ENCODE measurements around the gene FBXO48. TPM values are rescaled to one million over a fixed set of nuclear protein-coding genes. Genes with fewer than 3 reads are reported as not detected.

FBXO48 gene
- polyA plus RNA-seq, 1 of the 3 experiments (the other 2 are of a cell fraction), result 0.30 TPM

DNA sequence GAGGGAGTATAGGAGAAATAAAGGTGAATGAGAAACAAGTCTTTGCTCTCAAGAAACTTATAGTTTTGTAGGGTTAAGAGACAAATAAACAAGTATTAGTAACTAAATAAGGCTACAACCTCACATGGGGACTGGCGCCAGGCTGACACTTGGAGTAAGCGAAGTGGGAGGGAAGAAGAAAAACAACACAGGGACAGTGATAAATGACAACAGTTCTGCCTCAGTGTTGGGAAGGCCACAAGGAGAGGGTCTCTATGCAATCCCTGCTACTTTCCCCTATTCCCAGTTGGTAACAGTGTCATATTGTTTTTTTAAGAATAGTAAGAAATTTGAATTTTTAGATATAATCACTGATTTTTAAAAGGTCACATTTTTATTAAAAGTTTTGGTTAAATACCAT lies 4.3 kb upstream of the FBXO48 start:
- no peak overlapping the region for H3K4me3 ChIP-seq (ENCODE audit: low read depth in 2 of 2, low read length in 1 of 2)
- H3K4me1 ChIP-seq (ENCODE audit: control insufficient read depth in 1 of 2, insufficient read depth in 2 of 2, low read depth in 1 of 2, low read length in 1 of 2), result peaks cover 0 to 8% of the 10 kb centered on the region in 2 experiments; a peak in 2 of 4 replicates
- ChIA-PET POLR2A (no interaction called here), CTCF (interaction anchor here (0.9 kb wide), 1 partner anchor 454 kb away, joined by 3 read pairs; no protein-coding TSS in a partner anchor)
- no peaks in the 10 kb centered on the region for H3K36me3 ChIP-seq (replicated peaks in 1 of 2; ENCODE audit: control insufficient read depth in 1 of 2, insufficient read depth in 2 of 2, low read length in 1 of 2)
- TF ChIP-seq RAD21 (IDR thresholded peaks at IDR 0.05; ENCODE audit: low read length), result no peak
- no peak for TF ChIP-seq TCF12 (IDR thresholded peaks at IDR 0.05)
- TF ChIP-seq, protein P1, sequence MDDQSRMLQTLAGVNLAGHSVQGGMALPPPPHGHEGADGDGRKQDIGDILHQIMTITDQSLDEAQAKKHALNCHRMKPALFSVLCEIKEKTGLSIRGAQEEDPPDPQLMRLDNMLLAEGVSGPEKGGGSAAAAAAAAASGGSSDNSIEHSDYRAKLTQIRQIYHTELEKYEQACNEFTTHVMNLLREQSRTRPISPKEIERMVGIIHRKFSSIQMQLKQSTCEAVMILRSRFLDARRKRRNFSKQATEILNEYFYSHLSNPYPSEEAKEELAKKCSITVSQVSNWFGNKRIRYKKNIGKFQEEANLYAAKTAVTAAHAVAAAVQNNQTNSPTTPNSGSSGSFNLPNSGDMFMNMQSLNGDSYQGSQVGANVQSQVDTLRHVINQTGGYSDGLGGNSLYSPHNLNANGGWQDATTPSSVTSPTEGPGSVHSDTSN (IDR thresholded peaks at IDR 0.05), result no peak
- no peak for TF ChIP-seq RCOR1 (IDR thresholded peaks at IDR 0.05; ENCODE audit: low read length)
- no peak for TF ChIP-seq RXRA (IDR thresholded peaks at IDR 0.05; ENCODE audit: borderline replicate concordance, low read depth)
- TF ChIP-seq, protein P2, sequence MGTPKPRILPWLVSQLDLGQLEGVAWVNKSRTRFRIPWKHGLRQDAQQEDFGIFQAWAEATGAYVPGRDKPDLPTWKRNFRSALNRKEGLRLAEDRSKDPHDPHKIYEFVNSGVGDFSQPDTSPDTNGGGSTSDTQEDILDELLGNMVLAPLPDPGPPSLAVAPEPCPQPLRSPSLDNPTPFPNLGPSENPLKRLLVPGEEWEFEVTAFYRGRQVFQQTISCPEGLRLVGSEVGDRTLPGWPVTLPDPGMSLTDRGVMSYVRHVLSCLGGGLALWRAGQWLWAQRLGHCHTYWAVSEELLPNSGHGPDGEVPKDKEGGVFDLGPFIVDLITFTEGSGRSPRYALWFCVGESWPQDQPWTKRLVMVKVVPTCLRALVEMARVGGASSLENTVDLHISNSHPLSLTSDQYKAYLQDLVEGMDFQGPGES (IDR thresholded peaks at IDR 0.05; ENCODE audit: low read depth, low read length), result no peak
- TF ChIP-seq FOXM1 (IDR thresholded peaks at IDR 0.05; ENCODE audit: low read depth), result no peak
- TF ChIP-seq, protein P3, sequence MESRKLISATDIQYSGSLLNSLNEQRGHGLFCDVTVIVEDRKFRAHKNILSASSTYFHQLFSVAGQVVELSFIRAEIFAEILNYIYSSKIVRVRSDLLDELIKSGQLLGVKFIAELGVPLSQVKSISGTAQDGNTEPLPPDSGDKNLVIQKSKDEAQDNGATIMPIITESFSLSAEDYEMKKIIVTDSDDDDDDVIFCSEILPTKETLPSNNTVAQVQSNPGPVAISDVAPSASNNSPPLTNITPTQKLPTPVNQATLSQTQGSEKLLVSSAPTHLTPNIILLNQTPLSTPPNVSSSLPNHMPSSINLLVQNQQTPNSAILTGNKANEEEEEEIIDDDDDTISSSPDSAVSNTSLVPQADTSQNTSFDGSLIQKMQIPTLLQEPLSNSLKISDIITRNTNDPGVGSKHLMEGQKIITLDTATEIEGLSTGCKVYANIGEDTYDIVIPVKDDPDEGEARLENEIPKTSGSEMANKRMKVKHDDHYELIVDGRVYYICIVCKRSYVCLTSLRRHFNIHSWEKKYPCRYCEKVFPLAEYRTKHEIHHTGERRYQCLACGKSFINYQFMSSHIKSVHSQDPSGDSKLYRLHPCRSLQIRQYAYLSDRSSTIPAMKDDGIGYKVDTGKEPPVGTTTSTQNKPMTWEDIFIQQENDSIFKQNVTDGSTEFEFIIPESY (IDR thresholded peaks at IDR 0.05; ENCODE audit: borderline replicate concordance, low read depth), result no peak
- no peak for TF ChIP-seq GATA2 (CRISPR knock-in tag; IDR thresholded peaks at IDR 0.05)
- no peak for TF ChIP-seq TAF1 (IDR thresholded peaks at IDR 0.05; ENCODE audit: borderline replicate concordance, low read depth, low read length)
- TF ChIP-seq, protein P4, sequence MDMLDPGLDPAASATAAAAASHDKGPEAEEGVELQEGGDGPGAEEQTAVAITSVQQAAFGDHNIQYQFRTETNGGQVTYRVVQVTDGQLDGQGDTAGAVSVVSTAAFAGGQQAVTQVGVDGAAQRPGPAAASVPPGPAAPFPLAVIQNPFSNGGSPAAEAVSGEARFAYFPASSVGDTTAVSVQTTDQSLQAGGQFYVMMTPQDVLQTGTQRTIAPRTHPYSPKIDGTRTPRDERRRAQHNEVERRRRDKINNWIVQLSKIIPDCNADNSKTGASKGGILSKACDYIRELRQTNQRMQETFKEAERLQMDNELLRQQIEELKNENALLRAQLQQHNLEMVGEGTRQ (IDR thresholded peaks at IDR 0.05; ENCODE audit: borderline replicate concordance, low read depth, low read length), result no peak
- TF ChIP-seq JUND (IDR thresholded peaks at IDR 0.05), result no peak
- TF ChIP-seq FOSL2 (IDR thresholded peaks at IDR 0.05; ENCODE audit: borderline replicate concordance, low read depth), result no peak
- TF ChIP-seq, protein P5, sequence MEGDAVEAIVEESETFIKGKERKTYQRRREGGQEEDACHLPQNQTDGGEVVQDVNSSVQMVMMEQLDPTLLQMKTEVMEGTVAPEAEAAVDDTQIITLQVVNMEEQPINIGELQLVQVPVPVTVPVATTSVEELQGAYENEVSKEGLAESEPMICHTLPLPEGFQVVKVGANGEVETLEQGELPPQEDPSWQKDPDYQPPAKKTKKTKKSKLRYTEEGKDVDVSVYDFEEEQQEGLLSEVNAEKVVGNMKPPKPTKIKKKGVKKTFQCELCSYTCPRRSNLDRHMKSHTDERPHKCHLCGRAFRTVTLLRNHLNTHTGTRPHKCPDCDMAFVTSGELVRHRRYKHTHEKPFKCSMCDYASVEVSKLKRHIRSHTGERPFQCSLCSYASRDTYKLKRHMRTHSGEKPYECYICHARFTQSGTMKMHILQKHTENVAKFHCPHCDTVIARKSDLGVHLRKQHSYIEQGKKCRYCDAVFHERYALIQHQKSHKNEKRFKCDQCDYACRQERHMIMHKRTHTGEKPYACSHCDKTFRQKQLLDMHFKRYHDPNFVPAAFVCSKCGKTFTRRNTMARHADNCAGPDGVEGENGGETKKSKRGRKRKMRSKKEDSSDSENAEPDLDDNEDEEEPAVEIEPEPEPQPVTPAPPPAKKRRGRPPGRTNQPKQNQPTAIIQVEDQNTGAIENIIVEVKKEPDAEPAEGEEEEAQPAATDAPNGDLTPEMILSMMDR (IDR thresholded peaks at IDR 0.05), result no peak
- DNase-seq, result no peak
- H3K27me3 ChIP-seq (ENCODE audit: insufficient read depth), result no peaks in the 10 kb centered on the region
- H4K20me1 ChIP-seq (ENCODE audit: insufficient read depth), result no peaks in the 10 kb centered on the region
- no peak overlapping the region for H3K27ac ChIP-seq (ENCODE audit: low read depth in 2 of 2, low read length in 1 of 2)
- H3K4me2 ChIP-seq, result no peak overlapping the region
- peaks cover 16% of the 10 kb centered on the region; the same call in 1 of the 2 replicates for H3K79me2 ChIP-seq (ENCODE audit: insufficient read depth)
- H3F3A ChIP-seq (replicated peaks; ENCODE audit: insufficient read depth), result no peaks in the 10 kb centered on the region
- 95% methylated on average over 2 of the region's 2 CpGs for WGBS (ENCODE audit: low lambda C conversion rate)
- no peaks in the 10 kb centered on the region for H3K9me2 ChIP-seq
- no peaks in the 10 kb centered on the region for H3K9me3 ChIP-seq
- H2AFZ ChIP-seq (ENCODE audit: low read depth), result no peak overlapping the region
- no peak overlapping the region for H3K9ac ChIP-seq

Measured in SK-N-SH (cell line).